ENCODE data around the gene BCL3.

BCL3 gene

GRCh38 chr19:44795398-44795987, 47.0 kb downstream of the BCL3 start:
- DNase-seq, result no peak

- no peak for DNase-seq
Measured at GRCh38 chr19:44796701-44797115, 48.2 kb downstream of the BCL3 start.

GRCh38 chr19:44799627-44800346, 51.3 kb downstream of the BCL3 start:
- no peak for DNase-seq

GRCh38 chr19:44800461-44800860, 52.0 kb downstream of the BCL3 start:
- DNase-seq, result peak; percentile 82

GRCh38 chr19:44803442-44804428, 55.2 kb downstream of the BCL3 start:
- no peak for DNase-seq

- DNase-seq, result no peak
Measured at GRCh38 chr19:44806291-44806690, 57.8 kb downstream of the BCL3 start.

GRCh38 chr19:44807162-44807561, 58.7 kb downstream of the BCL3 start:
- DNase-seq, result no peak

GRCh38 chr19:44807652-44808462, 59.3 kb downstream of the BCL3 start:
- DNase-seq, result no peak

GRCh38 chr19:44808463-44809371, 60.2 kb downstream of the BCL3 start, which contains the start of gene BCAM:
Gene BCAM, plus strand, starts transcription at chr19:44809103. Its CDS starts 22 bp downstream, at chr19:44809125.
- no peak for DNase-seq

Data from stimulated activated CD4-positive, alpha-beta T cell treated with anti-CD3 and anti-CD28 coated beads, Interleukin-12 subunit alpha, Interleukin-12 subunit beta, amount 100 ng/mL, for 4 hours (primary cell).